Stomach (tissue), 4 donors: ENCODE results near the gene ACCS.

Source experiments
- POLR2A ChIP-seq, 4 donors: fragments of 450-650 bp; IDR thresholded peaks; one replicate each; pipeline ENCODE4 v1.6.1; 2016; ENCODE audit warnings: antibody characterized with exemption in 4 of 4, control low read depth in 2 of 4, mild to moderate bottlenecking in 1 of 4, moderate library complexity in 1 of 4
- TF ChIP-seq, protein P1 (sequence below), 7 experiments: fragments of 450-650 bp in 4 of 7; fragments of 200-600 bp in 3 of 7; sonication (generic) in 3 of 7; IDR thresholded peaks; one replicate each; pipeline ENCODE4 v1.5.1; 2016 to 2019; ENCODE audit warnings: antibody characterized with exemption in 7 of 7, control low read depth in 2 of 7, mild to moderate bottlenecking in 1 of 7

DNA sequence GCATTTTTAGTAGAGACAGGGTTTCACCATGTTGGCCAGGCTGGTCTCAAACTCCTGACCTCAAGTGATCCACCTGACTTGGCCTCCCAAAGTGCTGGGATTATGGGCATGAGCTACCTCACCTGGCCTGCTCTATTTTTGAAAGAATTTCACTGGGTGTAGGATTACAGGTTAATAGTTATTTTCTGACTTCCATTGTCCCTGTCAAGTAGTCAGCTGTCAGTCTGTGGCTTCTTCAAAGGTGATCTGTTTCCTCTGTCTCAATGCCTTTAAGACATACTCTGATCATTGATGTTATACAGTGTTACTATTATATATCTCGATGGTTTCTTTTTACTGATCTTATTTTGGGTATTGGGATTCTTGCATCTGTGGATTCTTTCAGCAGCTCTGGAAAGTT is 19.3 kb downstream of the ACCS start:
- TF ChIP-seq, protein P1, sequence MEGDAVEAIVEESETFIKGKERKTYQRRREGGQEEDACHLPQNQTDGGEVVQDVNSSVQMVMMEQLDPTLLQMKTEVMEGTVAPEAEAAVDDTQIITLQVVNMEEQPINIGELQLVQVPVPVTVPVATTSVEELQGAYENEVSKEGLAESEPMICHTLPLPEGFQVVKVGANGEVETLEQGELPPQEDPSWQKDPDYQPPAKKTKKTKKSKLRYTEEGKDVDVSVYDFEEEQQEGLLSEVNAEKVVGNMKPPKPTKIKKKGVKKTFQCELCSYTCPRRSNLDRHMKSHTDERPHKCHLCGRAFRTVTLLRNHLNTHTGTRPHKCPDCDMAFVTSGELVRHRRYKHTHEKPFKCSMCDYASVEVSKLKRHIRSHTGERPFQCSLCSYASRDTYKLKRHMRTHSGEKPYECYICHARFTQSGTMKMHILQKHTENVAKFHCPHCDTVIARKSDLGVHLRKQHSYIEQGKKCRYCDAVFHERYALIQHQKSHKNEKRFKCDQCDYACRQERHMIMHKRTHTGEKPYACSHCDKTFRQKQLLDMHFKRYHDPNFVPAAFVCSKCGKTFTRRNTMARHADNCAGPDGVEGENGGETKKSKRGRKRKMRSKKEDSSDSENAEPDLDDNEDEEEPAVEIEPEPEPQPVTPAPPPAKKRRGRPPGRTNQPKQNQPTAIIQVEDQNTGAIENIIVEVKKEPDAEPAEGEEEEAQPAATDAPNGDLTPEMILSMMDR (IDR thresholded peaks at IDR 0.05): no peak
- TF ChIP-seq POLR2A (IDR thresholded peaks at IDR 0.05): no peak
